Posterior cingulate gyrus (tissue), 11 donors: ENCODE data around the gene KCNQ2.

ENCODE experiments used
- DNase-seq, 10 donors: peaks; one replicate each; pipeline versions ENCODE4 v3.0.0 to v3.0.0-alpha.2; 2020 to 2021; ENCODE audit warnings: mixed read lengths in 3 of 10
- intact Hi-C: fragments of 100-400 bp; cut with DNase I; formaldehyde crosslinking; loops from one replicate; pipeline ENCODE4 v1.15.1; 2023

Gene KCNQ2

GRCh38 chr20:63477061-63477616, 4.7 kb upstream of the KCNQ2 start:
- no peak for DNase-seq
- intact Hi-C loops, result no loop called here

- intact Hi-C loops, result no loop called here
- DNase-seq, result no peak
These were observed 2.8 kb upstream of the KCNQ2 start for GRCh38 chr20:63475209-63475608.

- DNase-seq, result no peak
- intact Hi-C loops, result no loop called here
These were observed 1.3 kb upstream of the KCNQ2 start for GRCh38 chr20:63473555-63474449.

GRCh38 chr20:63472862-63473390, 471 bp upstream of the KCNQ2 start:
- DNase-seq, result no peak
- intact Hi-C loops, result no loop called here

- intact Hi-C loops, result no loop called here
- DNase-seq, result no peak
These were observed 806 bp downstream of the KCNQ2 start for GRCh38 chr20:63471717-63471980.

GRCh38 chr20:63471002-63471716, 1.3 kb downstream of the KCNQ2 start:
- DNase-seq, result no peak
- intact Hi-C loops, result no loop called here

GRCh38 chr20:63470410-63470809, 2.0 kb downstream of the KCNQ2 start:
- no peak for DNase-seq
- intact Hi-C loops, result no loop called here

- intact Hi-C loops, result no loop called here
- DNase-seq, result no peak
These were observed 2.7 kb downstream of the KCNQ2 start for GRCh38 chr20:63469713-63470101.

- intact Hi-C loops, result no loop called here
- no peak for DNase-seq
These were observed 3.3 kb downstream of the KCNQ2 start for GRCh38 chr20:63469019-63469712.

- DNase-seq, result no peak
- intact Hi-C loops, result no loop called here
These were observed 4.0 kb downstream of the KCNQ2 start for GRCh38 chr20:63468421-63468820.

GRCh38 chr20:63467294-63468083, 5.0 kb downstream of the KCNQ2 start:
- intact Hi-C loops, result no loop called here
- DNase-seq, result no peak

GRCh38 chr20:63466861-63467260, 5.6 kb downstream of the KCNQ2 start:
- intact Hi-C loops, result no loop called here
- no peak for DNase-seq

GRCh38 chr20:63466250-63466825, 6.1 kb downstream of the KCNQ2 start:
- no peak for DNase-seq
- intact Hi-C loops, result no loop called here

- DNase-seq, result no peak
- intact Hi-C loops, result no loop called here
These were observed 6.8 kb downstream of the KCNQ2 start for GRCh38 chr20:63465380-63466249.

GRCh38 chr20:63464289-63464635, 8.2 kb downstream of the KCNQ2 start:
- DNase-seq, result no peak
- intact Hi-C loops, result no loop called here

GRCh38 chr20:63463400-63464288, 8.8 kb downstream of the KCNQ2 start:
- DNase-seq, result peak in 5 of 10 donors; percentile 39 to 95 (median 90)
- intact Hi-C loops, result no loop called here

- intact Hi-C loops, result no loop called here
- no peak for DNase-seq
These were observed 10.2 kb downstream of the KCNQ2 start for GRCh38 chr20:63462244-63462643.
